HG03520 (cell line): Measurements from ENCODE around the gene DNAAF9.

Experiments
- ATAC-seq: cut with Tn5 transposase; IDR thresholded peaks from one replicate; pipeline ENCODE4 v1.9.1; 2021; ENCODE audit warnings: mild to moderate bottlenecking, moderate library complexity; ENCODE audit not compliant: unreplicated experiment

Gene DNAAF9

DNA sequence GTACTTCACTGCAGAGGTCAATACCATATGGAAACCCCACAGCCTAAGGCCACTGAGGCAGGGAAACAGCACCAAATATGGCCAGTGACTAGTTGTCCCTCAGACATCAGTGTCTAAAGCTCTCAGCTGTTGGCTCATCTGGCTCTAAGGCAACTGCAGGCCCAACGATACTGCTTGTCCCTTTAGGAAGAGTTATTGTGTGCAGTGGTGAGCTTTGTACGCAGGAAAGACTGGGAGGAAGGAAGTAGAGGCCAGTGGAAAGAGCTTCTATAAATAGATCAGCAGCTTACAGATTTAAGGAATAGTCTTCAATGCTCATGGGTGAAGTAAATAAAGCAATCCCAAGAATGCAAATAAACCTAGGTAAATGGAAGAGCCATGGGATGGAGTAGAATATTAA lies 29.3 kb downstream of the DNAAF9 start:
- ATAC-seq, result no peak

DNA sequence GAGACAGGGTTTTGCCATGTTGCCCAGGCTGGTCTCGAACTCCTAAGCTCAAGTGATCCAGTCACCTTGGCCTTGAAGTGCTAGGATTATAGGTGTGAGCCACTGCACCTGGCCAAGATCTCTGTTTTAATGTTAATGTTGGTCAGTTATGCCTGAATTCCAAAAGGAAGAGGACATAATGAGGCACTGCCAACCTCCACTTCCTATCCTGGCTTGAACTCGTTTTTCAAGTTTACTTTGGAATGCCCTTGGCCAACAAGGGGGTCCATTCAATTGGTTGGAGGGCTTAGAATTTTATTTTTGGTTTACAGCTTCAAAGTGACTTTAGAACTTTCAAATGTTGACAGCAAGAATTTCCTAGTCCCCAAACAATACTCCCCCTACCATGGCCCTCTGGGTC lies 29.8 kb downstream of the DNAAF9 start:
- no peak for ATAC-seq

DNA sequence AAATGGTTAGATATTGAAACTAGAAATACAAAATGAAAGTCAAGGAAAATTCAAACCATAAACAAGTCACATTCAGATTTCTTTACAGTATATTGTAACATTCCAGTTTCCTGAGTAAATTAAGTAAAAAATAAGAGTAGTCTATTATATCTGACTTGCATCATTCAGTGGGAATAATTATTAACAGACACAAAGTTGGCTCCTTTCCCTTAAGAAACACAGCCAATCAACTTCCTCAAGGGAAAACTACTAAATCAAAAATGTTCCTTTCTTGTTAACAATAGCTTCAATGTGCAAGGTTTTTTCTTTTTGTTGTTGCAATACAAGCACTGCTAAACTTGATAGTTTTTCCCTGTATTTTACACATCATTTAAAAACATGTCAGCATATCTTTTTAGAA lies 33.2 kb downstream of the DNAAF9 start:
- ATAC-seq, result no peak

DNA sequence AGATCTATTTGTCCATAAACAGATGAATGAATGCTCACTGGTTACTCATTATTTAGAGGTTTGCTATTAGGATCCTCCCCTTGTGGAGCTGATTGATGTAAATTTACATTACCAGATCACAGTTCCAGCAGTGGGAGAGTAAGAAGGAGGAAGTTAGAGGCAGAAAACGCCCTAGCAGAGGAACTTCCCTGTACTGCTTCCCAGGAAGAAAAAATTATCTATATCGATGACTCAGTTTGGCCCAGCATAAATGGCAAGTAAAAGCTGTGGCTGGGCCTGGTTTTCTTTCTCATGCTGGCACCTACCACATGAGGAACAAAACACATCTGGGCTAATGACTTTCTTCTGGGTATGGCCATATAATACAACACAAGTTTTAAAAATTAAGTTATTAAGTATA lies 35.7 kb downstream of the DNAAF9 start:
- ATAC-seq, result no peak

DNA sequence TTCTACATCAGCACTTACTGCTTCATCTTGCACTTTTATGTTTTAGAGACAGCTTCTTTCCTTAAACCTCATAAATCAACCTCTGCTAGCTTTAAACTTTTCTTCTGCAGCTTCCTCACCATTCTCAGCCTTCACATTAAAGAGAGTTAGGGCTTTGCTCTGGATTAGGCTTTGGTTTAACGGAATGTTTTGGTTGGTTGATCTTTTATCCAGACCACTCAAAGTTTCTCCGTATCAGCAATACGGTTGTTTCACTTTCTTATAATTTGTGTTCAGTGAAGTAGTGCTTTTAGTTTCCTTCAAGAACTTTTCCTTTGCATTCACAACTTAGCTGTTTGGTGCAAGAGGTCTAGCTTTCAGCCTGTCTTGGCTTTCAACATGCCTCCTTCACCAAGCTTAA lies 40.4 kb downstream of the DNAAF9 start:
- ATAC-seq, result no peak

DNA sequence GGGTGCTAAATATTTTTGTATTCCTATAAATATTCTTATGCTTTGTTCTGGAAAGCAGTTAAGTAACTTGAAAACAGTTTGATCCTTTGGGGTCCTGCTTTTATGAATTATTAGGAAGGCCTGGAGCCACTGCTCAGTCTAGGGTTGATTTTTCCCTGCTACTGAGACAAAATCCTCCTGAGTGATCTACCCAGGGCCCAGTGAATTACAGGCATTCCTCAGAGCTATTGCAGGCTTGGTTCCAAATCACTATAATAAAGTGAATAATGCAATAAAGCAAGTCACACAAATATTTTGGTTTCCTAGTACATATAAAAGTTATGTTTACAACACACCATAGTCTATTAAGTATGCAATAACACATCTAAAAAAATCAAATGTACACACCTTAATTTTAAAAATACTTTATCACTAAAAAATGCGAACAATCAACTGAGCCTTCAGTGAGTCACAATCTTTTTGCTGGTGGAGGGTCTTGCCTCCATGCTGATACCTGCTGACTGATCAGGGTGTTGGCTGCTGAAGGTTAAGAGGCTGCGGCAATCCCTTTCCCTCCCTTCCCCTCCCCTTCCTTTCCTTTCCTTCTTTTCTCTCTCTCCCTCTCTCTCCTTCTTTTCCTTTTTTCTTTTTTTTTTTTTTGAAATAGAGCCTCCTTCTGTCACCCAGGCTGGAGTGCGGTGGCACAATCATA lies 43.0 kb downstream of the DNAAF9 start:
- ATAC-seq, result no peak

DNA sequence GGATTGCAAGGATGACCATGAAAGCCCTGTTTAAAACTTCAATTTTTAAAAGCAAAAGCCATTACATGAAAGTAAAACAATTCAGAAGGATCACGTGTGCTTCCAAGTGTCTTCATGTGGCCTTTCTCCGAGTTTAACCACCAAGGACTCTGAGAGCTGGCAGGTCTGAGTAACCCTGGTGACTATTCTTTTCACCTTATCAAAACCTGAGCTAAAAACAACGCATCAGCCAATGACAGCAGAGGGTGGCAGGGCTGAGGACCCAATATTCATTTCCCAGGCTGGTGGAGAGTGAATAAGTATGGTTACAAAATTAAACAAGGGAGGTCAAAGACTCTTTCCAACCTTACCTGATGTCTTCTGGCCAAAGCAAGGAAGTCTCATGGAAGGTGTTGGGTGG lies 46.7 kb downstream of the DNAAF9 start:
- no peak for ATAC-seq

DNA sequence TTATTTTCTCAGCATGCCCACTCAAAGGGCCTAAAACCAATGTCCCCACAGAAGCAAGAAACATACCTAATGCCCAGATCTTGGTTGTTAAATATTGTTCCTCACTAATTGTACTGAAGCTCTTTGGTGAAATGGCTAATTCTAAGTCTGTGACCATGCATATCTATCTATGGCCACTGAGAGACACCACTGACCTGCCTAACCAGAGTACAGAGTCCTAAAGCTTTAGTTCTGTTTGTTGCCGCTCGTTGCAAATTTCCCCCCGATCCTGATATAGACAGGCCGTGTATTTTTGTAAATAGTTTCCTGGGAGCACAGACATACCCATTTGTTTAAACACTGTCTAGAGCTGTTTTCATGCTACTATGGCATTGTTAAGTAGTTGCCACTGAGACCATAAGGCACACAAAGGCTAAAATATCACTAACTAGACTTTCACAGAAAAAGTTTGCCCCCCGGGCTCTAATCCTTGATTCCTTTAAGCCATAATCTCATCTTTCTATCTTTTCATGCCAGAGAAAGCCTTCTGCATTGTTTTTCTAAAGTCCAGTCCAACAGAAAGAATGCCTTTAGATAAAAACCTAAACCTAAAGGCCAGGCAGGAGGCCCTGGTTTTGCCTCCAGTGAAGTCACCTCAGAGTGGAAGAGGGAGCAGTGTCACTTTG lies 48.7 kb downstream of the DNAAF9 start:
- ATAC-seq, result no peak
